Right hindlimb (tissue), 1 donor: ENCODE data around the gene GALNT16.
A peak's percentile ranks its signal among the peaks of the same experiment; 100 is the strongest.
"Not testable (repeated sequence)": the region's sequence is repeated elsewhere in the genome, so short reads cannot be mapped to it uniquely, and the experiment has no call there.

Experiments
- DNase-seq: peaks from one replicate; pipeline ENCODE4 v3.0.0-alpha.2; 2018

GALNT16 gene

DNA sequence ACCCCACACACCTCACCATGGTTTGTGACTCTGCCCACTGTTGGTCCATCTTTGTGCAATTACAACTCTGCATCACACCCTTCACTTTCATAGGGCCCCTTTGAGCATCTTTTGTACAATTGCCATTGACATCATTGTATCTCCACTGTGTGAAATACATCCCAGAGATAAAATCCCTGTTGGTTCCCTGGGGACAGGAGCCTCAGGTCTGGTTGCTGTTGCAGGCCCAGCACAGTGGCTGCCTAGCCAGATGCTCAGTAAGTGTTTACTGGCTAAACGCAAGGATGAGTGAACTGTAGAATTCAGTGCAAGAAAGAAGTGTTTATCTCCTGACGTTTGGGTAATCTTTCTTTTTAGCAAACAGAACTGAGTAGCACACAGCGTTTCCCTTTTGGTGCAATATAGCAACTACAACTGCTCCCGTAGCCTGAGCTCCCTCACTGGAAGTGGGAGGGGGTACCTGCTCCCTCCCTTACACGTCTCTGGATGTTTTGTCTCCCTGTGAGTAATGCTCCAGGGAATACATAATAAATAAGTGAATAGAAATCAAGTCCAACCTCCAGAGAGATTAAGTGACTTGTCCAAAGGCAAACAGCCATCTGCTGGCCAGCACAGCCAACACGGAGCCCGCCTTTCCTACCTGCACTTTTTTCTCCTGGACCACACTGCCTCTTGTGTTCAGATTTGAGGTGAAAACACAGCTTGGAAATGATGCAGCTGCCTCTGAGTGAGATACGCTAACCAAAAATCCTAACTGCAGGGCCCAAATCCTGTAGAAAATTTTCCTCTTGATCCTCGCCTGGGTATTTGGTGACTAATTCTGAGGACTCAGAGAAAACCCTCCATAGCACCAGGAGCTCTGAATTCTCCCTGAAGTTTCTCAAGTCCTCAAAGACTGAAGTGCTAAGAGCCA lies 27.4 kb downstream of the GALNT16 start:
- DNase-seq, result no peak

DNA sequence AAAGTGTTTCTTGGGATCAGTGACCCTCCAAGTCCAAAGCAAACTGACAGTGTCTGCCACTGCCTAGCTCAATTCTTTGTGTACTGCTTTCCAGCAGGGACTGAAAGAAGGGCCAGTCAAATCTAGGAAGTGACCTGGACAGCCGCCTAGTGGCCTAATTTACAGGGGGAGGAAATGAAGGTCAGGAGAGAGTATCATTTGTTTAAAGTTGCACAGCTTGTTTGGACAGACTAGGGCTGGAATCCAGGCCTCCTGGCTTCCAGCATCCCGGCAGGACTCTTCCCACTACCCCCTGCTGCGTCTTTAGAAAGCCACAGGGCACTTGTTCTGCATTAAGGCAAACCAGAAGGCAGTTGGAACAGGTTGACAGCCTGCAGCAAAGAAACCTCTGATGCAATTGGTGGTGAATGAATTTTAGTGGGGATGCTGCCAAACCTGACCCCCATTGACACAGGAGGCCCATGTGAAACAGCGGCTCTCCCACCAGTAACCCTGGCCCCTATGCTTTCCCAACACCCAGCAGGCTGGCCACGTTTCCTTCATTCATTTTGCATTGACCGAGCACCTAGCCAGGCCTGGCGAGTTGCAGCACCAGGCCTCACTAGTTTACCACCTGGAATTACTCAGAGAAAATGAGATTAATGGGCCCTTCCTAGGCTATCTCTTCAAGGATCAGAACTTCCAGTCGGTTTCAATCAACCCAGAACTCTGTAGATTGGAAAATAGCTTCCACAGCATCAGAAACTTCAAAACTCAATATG lies 28.2 kb downstream of the GALNT16 start:
- peak; percentile 42 for DNase-seq

GRCh38 chr14:69288956-69289705 lies 29.2 kb downstream of the GALNT16 start:
- DNase-seq, result no peak

GRCh38 chr14:69289811-69290520 lies 30.0 kb downstream of the GALNT16 start:
- peak; percentile 26 for DNase-seq

DNA sequence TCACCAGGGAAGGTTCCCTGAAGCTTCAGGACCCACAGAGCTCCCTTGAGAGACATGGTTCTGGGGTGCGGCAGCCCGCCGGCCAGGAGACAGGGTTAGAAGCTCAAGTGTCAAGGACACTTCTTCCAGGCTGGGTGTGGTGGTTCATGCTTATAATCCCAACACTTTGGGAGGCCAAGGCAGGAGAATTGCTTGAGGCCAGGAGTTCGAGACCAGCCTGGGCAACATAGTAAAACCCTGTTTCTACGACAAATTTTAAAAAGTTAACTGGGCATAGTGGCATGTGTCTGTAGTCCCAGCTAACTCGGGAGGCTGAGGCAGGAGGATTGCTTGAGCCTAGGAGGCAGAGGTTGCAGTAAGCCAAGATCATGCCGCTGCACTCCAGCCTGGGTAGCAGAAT lies 30.9 kb downstream of the GALNT16 start:
- not testable (repeated sequence) for DNase-seq

GRCh38 chr14:69291396-69291795 lies 31.4 kb downstream of the GALNT16 start:
- DNase-seq, result no peak

GRCh38 chr14:69291891-69292561 lies 32.1 kb downstream of the GALNT16 start:
- DNase-seq, result no peak

GRCh38 chr14:69298131-69299071 lies 38.4 kb downstream of the GALNT16 start:
- DNase-seq, result no peak

DNA sequence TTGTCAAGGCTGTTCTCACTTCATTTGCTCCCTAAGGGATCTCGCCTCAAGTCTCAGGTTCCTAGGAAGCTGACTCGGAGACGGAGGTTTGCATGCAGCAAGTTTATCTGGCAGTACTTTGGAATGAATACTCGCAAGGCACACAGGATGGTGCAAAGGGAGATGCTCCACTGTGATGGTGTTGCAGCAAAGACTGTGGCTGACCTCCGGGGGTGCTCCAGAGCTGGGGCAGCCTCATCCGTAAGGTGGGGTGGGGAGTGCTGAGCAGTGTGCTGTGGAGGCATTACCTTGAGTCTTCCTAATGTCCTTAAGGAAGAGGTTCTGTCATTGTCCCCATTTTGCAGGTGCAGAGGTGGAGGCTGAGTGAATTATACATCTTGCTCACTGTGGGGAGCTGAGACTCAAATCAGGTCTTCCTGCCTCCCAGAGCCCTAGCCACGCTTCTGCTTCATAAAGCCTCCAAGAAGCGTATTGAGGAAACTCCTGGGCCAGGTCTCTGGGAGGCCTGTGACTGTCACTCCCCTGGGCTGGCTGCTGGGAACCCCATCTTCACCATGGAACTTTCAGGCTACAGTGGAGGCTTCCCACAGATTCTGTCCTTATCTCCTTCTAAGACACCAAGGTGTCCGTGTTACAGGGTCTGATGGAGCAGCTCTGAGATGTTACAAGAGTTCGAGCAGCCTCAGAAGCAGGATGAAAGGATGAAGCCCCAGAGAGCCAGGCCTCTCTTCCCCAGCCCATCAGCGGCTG lies 39.5 kb downstream of the GALNT16 start:
- no peak for DNase-seq

DNA sequence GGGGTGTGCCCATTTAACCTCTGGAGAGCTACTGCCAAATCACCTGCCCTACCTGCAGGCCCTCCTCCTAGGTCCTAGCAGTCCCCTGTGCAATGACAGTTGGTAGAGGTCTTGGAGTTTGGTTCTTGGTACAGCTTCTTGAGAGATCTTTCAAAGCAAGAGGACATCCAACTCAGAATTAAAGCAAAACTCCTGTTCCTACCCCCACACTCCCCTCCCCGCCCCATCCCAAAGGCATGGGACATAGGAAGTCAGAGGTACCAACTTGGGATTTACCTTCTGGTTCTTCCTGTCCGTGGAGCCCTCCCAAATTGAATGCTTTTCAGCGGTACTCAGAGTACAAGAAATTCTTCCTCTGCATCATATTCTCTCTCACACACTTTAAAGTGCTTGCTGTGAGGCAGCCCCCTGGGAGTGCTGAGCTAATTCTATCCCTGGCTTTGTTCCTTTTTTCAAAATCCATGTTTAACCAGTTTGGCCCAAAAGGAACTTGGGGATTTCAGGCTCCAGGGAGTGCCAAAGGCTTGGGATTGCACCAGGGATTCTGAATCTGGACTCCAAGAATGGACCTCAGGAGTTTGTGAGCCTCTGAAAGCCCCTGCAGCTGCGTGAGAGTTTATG lies 40.8 kb downstream of the GALNT16 start:
- no peak for DNase-seq

DNA sequence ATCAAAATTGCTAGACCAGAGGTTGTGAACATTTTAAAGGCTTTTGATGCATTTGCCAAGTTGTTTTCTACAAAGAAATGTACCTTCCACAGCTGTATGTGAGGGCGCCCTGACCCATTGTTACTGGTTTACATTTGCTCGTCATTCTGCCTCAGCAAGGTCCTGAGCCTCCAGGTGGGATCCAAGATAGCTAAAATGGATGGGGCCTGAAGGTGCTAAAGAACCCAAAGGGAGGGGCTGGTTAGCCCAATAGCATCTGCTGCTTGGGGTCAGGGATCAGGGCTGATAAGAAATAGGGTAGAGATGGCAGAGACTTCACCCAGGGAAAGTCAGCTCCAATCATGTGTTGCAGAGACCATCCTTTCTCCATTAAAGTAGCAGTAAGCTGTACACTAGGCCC lies 43.1 kb downstream of the GALNT16 start:
- DNase-seq, result no peak

DNA sequence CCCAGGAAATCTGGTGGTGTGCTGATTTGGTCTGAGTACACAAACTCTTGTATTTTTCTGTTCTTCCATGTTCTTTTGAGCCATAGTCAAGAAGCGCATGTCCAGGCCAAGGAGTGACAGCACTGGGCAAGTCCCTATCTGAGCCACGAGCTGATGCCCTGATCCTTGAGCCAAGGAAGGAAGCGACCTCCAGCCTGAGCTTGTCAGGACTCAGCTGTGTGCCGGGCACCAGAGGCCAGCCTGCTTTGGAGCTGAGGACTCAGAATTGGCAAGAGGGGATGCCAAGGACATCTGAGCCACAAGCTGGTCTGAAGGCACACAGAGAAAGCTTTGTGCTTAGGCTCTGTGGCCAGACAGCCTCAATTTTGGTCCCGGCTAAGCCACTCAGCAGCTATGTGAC lies 52.6 kb downstream of the GALNT16 start:
- no peak for DNase-seq

DNA sequence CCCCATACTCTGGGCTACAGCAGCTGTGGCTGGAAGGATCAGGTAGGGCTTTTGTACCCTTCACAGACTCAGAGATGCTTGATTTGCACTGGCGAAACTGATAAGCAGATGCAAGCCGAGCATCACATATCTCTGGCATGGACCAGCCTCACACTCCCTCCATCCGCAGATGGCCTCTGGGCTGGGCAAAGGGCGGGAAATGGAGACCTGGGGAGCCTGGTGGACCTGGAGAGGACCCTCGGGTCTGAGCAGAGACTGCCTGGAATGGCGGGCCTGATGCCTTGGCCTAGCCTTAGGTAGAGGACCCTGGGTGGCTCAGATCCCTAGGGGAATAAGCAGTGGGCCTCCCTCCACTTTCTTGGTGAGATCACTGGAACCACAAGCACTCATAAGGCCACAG lies 53.2 kb downstream of the GALNT16 start:
- DNase-seq, result no peak

DNA sequence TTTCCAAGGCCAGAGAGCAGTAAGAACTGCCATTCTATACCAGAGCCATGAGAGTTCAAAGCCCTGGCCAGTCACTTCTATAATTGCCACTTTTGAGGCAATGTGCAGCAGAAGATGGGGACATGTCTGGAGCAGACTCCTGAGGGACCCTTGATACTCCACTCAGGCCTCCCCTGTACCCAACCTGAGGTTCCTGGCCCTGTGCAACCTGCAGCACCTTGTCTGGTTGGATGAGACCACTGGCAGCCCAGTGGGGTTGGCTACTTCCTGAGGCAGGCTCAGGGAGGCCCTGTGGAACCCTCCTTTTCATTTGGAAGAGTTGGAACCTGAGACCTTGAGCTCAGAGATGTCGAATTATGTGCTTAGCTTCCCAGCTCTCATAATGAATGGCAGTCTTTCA lies 54.4 kb downstream of the GALNT16 start:
- peak; percentile 3 for DNase-seq

GRCh38 chr14:69315301-69315700 lies 55.3 kb downstream of the GALNT16 start:
- peak; percentile 16 for DNase-seq

GRCh38 chr14:69316449-69317101 lies 56.6 kb downstream of the GALNT16 start:
- peak; percentile 24 for DNase-seq

DNA sequence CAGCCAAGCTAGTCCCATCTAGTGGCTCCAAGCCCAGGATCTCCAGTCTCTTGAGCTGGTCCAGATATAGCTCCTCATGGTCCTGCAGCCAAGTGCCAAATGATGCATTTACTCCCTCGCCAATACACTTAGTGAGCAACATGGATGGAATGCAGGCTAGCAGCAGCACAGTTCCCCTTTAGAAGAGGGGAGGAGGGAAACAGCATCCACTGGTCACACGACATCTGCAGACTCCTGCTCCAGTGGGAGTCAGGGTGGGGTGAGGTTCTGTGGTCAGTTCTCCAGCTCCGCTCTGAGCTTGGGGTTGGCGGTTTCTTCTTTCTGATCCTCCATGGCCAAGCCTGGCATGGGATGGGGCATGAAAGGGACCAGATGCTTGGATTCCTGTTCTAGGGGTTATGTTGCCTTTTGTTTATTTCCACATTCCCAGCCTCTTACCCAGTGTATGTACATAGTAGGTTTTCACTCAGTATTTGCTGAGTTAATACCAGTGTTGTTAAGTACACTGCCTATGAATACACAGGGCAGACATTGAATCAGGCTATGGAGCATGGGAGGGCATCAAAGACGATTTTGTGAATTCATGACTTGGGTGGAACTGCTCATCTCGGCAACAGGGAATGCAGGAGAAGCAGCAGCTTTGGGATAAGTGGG lies 57.3 kb downstream of the GALNT16 start:
- peak; percentile 59 for DNase-seq

DNA sequence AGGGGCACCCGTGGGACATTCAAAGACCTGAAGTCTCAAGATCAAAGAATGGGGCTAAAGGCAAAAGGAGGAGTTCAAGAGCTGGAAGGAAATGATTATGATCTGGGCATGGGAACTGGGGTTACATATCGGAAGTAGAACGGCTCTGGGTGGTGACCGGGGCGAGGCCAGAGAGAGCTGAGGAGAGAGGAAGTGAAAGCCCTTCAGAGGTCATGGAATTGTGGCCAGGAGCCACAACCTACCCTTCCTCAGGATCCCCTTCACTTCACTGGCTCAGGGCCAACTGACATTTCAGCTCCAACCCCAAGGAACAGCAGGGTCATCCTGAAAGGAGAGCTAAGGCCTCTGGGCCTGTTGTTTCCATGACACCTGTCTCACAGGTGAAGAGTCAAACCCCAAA lies 57.8 kb downstream of the GALNT16 start:
- no peak for DNase-seq

DNA sequence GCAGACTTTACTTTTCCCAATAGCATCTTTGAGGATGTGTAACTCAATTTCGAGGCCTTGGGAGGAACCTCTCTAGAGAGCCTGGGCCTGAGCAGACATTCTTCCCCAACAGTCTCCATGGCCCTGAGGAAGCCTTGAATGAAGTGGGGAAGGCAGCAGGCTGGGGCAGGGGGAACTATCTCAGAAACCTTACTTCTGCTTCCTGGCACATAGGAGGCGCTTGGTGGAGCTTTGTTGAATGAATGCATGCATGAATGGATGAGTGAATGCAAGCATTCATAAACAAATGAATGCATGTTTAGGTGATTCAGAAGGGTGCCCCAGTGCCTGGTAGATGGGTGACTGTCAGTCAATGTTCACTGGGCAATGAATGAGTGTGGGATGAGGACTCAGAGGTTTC lies 58.3 kb downstream of the GALNT16 start:
- DNase-seq, result no peak
